Measurements from ENCODE around the gene CCDC152. TPM values are rescaled to one million over a fixed set of nuclear protein-coding genes. Genes with fewer than 3 reads are reported as not detected.
"Not testable (repeated sequence)": the region's sequence is repeated elsewhere in the genome, so short reads cannot be mapped to it uniquely, and the experiment has no call there.

Gene CCDC152
- polyA plus RNA-seq, 1 experiment: 0.91 TPM

DNA sequence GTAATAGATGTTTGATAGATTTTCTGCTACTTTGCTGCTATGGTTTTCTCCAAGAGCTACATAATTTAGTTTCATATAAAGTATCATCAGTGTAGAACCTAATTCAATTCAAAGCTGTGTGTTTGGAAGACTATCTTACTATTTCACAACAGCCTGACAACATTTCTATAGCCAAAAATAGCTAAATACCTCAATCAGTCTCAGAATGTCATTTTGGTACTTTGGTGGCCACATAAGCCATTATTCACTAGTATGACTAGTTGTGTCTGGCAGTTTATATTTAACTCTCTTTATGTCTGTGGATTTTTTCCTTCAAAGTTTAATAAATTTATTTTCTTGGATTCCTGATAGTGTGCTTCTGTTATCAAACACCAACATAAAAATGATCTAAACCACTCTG is 35.1 kb upstream of the CCDC152 start:
- H3K36me3 ChIP-seq (ENCODE audit: control insufficient read depth, insufficient read depth, low read length): no peaks in the 10 kb centered on the region
- CTCF ChIA-PET: interaction anchor here (0.5 to 1.1 kb wide), 4 partner anchors 16 to 669 kb away, joined by 3 to 4 read pairs (median 3); no protein-coding TSS in a partner anchor
- H3K4me3 ChIP-seq (ENCODE audit: low read depth, low read length): no peak overlapping the region
- TF ChIP-seq, protein P1, sequence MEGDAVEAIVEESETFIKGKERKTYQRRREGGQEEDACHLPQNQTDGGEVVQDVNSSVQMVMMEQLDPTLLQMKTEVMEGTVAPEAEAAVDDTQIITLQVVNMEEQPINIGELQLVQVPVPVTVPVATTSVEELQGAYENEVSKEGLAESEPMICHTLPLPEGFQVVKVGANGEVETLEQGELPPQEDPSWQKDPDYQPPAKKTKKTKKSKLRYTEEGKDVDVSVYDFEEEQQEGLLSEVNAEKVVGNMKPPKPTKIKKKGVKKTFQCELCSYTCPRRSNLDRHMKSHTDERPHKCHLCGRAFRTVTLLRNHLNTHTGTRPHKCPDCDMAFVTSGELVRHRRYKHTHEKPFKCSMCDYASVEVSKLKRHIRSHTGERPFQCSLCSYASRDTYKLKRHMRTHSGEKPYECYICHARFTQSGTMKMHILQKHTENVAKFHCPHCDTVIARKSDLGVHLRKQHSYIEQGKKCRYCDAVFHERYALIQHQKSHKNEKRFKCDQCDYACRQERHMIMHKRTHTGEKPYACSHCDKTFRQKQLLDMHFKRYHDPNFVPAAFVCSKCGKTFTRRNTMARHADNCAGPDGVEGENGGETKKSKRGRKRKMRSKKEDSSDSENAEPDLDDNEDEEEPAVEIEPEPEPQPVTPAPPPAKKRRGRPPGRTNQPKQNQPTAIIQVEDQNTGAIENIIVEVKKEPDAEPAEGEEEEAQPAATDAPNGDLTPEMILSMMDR (IDR thresholded peaks at IDR 0.05; ENCODE audit: insufficient read depth, low read depth, low read length): no peak
- H3K27me3 ChIP-seq (ENCODE audit: control insufficient read depth, insufficient read depth, low read length): no peaks in the 10 kb centered on the region
- POLR2A ChIA-PET: no interaction called here
- DNase-seq (ENCODE audit: low read depth): no peak

DNA sequence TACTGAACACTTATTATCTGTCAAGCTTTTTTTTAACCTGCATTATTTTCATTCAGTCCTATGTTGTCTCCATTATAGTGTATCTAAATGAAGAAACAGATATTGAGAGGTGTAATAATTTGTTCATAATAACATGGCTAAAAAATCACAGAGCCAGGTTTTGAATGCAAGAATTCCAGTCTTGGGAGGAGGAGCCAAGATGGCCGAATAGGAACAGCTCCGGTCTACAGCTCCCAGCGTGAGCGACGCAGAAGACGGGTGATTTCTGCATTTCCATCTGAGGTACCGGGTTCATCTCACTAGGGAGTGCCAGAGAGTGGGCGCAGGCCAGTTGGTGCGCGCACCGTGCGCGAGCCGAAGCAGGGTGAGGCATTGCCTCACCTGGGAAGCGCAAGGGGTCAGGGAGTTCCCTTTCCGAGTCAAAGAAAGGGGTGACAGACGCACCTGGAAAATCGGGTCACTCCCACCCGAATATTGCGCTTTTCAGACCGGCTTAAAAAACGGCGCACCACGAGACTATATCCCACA is 22.0 kb upstream of the CCDC152 start:
- H3K36me3 ChIP-seq (ENCODE audit: control insufficient read depth, insufficient read depth, low read length); H3K27me3 ChIP-seq (ENCODE audit: control insufficient read depth, insufficient read depth, low read length); H3K4me3 ChIP-seq (ENCODE audit: low read depth, low read length); POLR2A ChIA-PET; CTCF ChIA-PET; DNase-seq (ENCODE audit: low read depth): not testable (repeated sequence)

DNA sequence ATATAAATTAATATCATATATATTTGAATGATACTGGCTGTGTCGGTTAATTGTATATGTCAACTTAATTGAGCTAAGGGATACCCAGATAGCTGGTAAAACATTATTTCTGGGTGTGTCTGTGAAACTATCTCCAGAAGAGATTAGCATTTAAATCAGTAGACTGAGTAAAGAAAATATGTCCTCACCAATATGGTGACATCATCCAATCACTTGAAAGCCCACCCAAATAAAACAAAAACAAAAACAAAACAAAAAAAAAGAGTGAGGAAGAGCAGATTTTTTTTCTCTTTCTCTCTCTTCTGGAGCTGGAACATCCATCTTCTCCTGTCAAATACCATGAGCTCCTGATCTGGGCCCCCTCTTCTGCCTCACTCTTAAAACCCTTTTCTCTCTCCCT is 15.7 kb upstream of the CCDC152 start:
- H3K36me3 ChIP-seq (ENCODE audit: control insufficient read depth, insufficient read depth, low read length): no peaks in the 10 kb centered on the region
- TF ChIP-seq, protein P1 (IDR thresholded peaks at IDR 0.05; ENCODE audit: insufficient read depth, low read depth, low read length): no peak
- POLR2A ChIA-PET: no interaction called here
- H3K27me3 ChIP-seq (ENCODE audit: control insufficient read depth, insufficient read depth, low read length): no peaks in the 10 kb centered on the region
- no peak overlapping the region for H3K4me3 ChIP-seq (ENCODE audit: low read depth, low read length)
- CTCF ChIA-PET: no interaction called here
- DNase-seq (ENCODE audit: low read depth): no peak

DNA sequence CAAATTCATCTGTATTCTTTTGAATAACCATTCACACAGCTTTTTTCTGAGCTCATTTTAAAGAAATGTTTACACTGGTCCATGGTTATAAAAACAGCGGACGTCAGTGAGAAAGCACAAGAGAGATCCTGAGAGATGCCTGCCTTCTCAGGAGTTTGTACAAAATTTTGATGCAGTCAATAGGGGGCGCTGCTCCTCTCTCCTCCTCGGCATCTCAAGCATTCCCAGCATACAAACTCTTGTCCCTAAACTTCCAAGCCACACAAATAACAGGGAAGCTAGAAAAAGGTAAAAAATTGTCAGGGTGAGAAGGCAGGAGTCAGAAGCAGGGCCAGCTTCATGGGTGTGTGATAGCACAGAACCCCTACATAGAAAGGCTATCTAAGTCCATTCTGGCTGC is 11.2 kb upstream of the CCDC152 start:
- Histone ChIP-seq H3K27me3 (ENCODE audit: control insufficient read depth, insufficient read depth, low read length) (no peaks in the 10 kb centered on the region), H3K4me3 (ENCODE audit: low read depth, low read length) (no peak overlapping the region), H3K36me3 (ENCODE audit: control insufficient read depth, insufficient read depth, low read length) (no peaks in the 10 kb centered on the region)
- ChIA-PET CTCF (interaction anchor here (0.6 to 1.8 kb wide), 13 partner anchors 9 to 1481 kb away, joined by 3 to 11 read pairs (median 3); no protein-coding TSS in a partner anchor), POLR2A (no interaction called here)
- TF ChIP-seq, protein P1 (IDR thresholded peaks at IDR 0.05; ENCODE audit: insufficient read depth, low read depth, low read length): peak; percentile 50
- DNase-seq (ENCODE audit: low read depth): no peak

DNA sequence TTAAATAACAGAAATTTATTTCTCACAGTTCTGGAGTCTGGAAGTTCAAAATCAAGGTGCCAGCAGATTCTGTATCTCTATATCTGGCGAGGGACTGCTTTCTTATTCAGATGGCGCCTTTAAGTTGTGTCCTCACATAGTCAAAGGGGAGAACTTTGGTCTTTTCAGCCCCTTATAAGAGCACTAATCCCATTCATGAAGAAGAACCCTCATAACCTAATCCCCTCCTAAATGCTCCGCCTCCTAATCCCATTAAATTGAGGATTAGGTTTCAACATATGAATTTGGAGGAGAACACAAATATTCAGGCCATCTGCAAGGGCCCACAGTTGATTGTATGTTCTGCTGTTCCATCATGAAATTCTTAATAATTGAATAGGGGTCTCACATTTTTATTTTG is 10.8 kb upstream of the CCDC152 start:
- TF ChIP-seq, protein P1 (IDR thresholded peaks at IDR 0.05; ENCODE audit: insufficient read depth, low read depth, low read length): no peak
- H3K27me3 ChIP-seq (ENCODE audit: control insufficient read depth, insufficient read depth, low read length): no peaks in the 10 kb centered on the region
- ChIA-PET POLR2A (no interaction called here), CTCF (interaction anchor here (0.6 to 1.8 kb wide), 11 partner anchors 9 to 1480 kb away, joined by 3 to 11 read pairs (median 3); no protein-coding TSS in a partner anchor)
- DNase-seq (ENCODE audit: low read depth): no peak
- H3K4me3 ChIP-seq (ENCODE audit: low read depth, low read length): no peak overlapping the region
- H3K36me3 ChIP-seq (ENCODE audit: control insufficient read depth, insufficient read depth, low read length): no peaks in the 10 kb centered on the region

DNA sequence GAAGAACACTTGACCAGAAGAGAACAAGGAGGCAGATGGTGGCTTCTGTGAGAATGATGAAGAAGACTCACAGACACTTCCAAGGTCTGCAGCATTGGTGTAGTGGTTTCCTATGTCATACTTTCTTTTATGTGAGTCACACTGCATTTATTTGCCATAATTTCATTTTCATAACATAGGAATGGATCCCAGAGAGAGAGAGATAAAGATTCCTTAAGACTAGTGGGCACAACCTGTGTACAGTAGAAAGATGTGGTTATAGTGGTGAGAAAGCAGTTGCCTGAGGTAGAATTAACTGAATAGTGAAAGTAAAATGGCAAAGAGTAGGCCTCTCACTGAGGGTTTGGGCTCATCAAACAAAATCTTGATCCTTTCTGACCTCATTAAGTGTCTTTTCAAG is 7.6 kb upstream of the CCDC152 start:
- Histone ChIP-seq H3K4me3 (ENCODE audit: low read depth, low read length) (no peak overlapping the region), H3K27me3 (ENCODE audit: control insufficient read depth, insufficient read depth, low read length) (no peaks in the 10 kb centered on the region), H3K36me3 (ENCODE audit: control insufficient read depth, insufficient read depth, low read length) (no peaks in the 10 kb centered on the region)
- ChIA-PET CTCF (interaction anchor here (0.7 kb wide), 1 partner anchor 60 kb away, joined by 4 read pairs; no protein-coding TSS in a partner anchor), POLR2A (no interaction called here)
- DNase-seq (ENCODE audit: low read depth): no peak
- TF ChIP-seq, protein P1 (IDR thresholded peaks at IDR 0.05; ENCODE audit: insufficient read depth, low read depth, low read length): no peak

Measured in BJ (cell line).